Coronary artery (tissue), 2 donors: Measurements from ENCODE around the gene STK32B.

Experiments
- DNase-seq: peaks from one replicate; pipeline ENCODE4 v3.0.0-alpha.2; 2017; ENCODE audit warnings: low spot score
- H3K27ac ChIP-seq, 2 donors: fragments of 200-600 bp; sonication (generic); one replicate each; pipeline ENCODE4 v1.5.1; 2016 to 2019
- H3K4me3 ChIP-seq: fragments of 200-600 bp; sonication (generic); 2 replicates; pipeline ENCODE4 v1.5.1; 2016; ENCODE audit warnings: mild to moderate bottlenecking, moderate library complexity
- TF ChIP-seq, protein P1 (sequence below): fragments of 200-600 bp; sonication (generic); IDR thresholded peaks from one replicate; pipeline ENCODE4 v1.5.1; 2019; ENCODE audit warnings: antibody characterized with exemption

STK32B gene

DNA sequence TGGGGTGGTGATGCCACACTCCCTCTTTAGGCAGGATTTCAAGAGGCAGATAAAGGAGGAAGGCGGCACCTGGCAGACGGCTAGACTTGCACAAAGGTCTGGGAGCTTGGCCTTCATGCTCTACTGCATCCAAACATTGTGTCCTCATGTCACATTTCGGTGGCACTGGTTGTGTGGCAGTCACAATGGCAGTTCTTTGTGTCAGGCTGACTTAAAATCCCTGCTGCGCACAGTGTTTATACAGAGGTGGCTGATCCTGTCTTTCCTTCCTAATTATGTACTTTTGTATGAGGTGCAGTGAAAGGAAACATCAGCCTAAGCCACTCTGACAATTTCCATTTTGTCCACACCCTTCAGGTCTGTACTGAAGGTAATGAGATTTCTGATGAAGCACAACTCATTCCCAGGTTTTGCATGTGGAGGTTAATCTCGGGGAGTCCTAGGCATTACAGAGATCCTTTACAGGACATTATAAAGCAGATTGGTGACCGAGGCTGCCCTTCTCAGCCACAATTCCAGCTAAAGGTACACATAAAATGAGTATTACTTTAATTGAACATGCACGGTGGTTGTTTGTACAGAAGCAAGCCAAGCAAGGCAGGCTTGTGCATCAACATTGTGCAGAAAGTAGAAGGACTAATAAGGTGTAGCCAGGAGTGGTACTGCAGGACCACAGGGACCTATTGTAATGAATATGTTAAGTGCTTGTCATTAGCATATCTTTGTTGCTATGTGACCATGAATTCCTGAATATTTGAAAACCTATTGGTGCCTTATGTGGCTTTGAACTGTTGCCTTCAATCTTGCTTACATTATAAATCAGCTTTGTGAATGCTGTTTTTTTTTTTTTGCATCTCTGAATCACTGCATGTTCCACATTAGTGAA, 147.6 kb downstream of the STK32B start:
- H3K27ac ChIP-seq, result no peak overlapping the region
- DNase-seq, result no peak
- TF ChIP-seq, protein P1, sequence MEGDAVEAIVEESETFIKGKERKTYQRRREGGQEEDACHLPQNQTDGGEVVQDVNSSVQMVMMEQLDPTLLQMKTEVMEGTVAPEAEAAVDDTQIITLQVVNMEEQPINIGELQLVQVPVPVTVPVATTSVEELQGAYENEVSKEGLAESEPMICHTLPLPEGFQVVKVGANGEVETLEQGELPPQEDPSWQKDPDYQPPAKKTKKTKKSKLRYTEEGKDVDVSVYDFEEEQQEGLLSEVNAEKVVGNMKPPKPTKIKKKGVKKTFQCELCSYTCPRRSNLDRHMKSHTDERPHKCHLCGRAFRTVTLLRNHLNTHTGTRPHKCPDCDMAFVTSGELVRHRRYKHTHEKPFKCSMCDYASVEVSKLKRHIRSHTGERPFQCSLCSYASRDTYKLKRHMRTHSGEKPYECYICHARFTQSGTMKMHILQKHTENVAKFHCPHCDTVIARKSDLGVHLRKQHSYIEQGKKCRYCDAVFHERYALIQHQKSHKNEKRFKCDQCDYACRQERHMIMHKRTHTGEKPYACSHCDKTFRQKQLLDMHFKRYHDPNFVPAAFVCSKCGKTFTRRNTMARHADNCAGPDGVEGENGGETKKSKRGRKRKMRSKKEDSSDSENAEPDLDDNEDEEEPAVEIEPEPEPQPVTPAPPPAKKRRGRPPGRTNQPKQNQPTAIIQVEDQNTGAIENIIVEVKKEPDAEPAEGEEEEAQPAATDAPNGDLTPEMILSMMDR, result no peak
- no peak overlapping the region for H3K4me3 ChIP-seq

DNA sequence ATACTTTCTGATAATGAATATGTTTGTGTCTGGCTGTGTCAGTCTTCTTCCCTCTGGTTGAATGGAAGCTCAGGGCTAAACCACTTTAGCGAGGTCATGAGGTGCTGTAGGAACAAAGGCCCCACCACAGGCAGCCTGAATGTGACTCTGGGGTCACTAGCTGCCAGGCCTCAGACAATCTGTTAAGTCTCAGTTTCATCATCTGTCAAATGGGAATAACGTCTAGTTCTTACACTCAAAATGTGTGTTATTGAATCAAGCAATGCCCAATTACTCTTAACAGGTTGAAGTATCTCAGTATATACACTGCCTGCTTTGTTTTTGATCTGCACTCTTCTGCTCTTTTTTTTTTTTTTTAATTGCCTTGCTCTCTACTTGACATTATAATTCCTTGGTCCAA, 148.6 kb downstream of the STK32B start:
- Histone ChIP-seq H3K27ac (no peak overlapping the region), H3K4me3 (no peak overlapping the region)
- DNase-seq, result no peak
- TF ChIP-seq, protein P1, result no peak

DNA sequence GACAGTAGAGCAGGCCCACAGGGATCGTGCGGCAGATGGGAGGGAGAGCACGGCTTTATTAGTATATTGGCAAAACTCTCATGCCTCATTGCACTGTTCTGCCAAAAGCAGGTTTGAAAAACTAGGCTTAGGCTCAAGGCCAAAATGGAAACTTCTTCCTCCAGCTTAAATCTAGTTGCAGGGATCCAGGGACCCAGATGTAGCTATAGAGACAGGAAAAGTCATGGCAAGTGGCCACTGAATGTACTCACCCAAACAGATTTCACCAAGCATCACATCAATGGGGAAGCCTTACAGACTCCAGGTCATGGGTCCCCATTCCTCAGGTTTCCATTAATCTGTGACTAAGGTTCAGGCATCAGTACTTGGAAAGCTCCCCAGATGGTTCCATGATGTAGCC, 149.2 kb downstream of the STK32B start:
- DNase-seq, result no peak
- Histone ChIP-seq H3K4me3 (no peak overlapping the region), H3K27ac (no peak overlapping the region)
- TF ChIP-seq, protein P1, result no peak

DNA sequence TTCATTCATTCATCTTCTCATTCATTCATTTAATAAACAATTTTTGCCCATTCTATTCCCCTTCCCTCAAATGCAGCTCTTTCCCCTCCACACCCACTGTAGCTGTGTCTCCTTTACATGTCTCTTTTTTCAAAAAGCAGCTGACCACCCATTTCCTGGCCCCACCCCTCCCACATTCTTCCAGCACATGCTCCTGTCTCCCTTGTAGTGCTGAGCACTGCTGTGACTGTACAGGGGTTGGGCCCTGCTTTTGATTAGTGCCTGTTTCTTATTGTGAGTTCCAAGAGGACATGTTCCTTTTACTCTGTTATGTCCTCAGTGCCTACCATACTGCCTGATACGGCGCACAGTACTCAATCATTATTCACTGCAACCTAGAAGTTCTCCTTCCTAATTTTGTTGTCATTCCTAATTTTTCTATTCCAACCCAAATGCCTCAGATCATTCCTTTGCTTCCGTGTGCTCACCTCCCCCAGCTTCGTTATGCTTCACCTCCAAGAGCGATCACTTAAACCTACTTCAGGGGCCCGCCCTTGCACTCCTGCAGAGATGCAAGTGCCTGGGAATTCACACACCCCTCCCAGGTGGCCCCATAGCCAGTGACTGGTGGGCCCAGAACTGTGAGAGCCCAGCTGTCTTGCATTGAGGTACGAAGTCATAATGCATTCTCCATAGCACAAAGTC, 152.2 kb downstream of the STK32B start:
- TF ChIP-seq, protein P1, result no peak

DNA sequence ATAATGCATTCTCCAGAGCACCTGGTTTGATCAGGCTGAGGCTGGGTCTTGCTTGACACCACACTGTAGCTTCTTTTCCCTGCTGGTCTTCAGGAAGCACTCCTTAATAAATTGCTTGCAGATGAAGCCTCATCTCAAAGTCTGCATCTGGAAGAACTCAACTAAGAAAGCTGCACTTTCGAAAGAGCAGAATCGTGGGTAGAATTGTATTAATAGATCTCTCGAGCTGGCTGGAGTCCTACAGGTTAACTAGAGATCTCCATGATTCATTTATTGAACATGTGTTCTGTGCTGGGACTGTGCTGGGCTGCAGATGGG, 152.7 kb downstream of the STK32B start:
- TF ChIP-seq, protein P1, result no peak
- no peak for DNase-seq
- H3K27ac ChIP-seq, result no peak overlapping the region
- H3K4me3 ChIP-seq, result no peak overlapping the region

More for the DNA sequence above, 152.2 kb downstream of the STK32B start:
- no peak for DNase-seq
- no peak overlapping the region for H3K27ac ChIP-seq
- H3K4me3 ChIP-seq, result no peak overlapping the region

DNA sequence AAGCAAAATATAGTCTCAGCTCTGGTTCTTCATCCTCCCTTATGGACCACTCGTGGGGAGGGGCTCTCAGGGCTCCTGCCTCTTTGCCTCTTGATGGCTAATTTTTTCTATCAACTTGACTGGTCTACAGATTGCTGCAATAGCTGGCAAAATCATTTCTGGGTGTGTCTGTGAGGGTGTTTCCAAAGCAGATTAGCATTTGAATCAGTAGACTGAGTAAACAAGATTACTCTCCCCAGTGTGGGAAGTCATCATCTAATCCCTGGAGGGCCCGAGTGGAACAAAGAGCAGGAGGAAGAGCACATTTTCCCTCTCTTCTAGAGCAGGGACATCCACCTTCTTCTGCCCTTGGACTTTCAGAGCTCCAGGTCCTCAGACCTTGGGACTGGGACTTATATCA, 153.5 kb downstream of the STK32B start:
- no peak for DNase-seq
- TF ChIP-seq, protein P1, result no peak
- H3K27ac ChIP-seq, result peak overlapping the region in 1 of 2 donors; percentile 48
- H3K4me3 ChIP-seq, result no peak overlapping the region
